Esophagus (tissue), 2 donors: ENCODE measurements around the gene GRM7. TPM values are rescaled to one million over a fixed set of nuclear protein-coding genes. Genes with fewer than 3 reads are reported as not detected.

ENCODE experiments used
- H3K27ac ChIP-seq, 2 donors: one replicate each; pipeline ENCODE4 v1.5.1; 2013; ENCODE audit warnings: low read depth in 2 of 2, mild to moderate bottlenecking in 2 of 2, inconsistent platforms in 1 of 2, low read length in 1 of 2, moderate library complexity in 1 of 2
- H3K27me3 ChIP-seq, 2 donors: one replicate each; pipeline ENCODE4 v1.6.1; 2013; ENCODE audit warnings: low read length in 2 of 2, control low read depth in 1 of 2, mild to moderate bottlenecking in 1 of 2; ENCODE audit not compliant: insufficient read depth in 2 of 2, control insufficient read depth in 1 of 2
- H3K36me3 ChIP-seq, 2 donors: one replicate each; pipeline ENCODE4 v1.6.1; 2013; ENCODE audit warnings: low read length in 1 of 2; ENCODE audit not compliant: control insufficient read depth in 2 of 2, insufficient read depth in 2 of 2
- H3K4me1 ChIP-seq, 2 donors: one replicate each; pipeline ENCODE4 v1.6.1; 2013; ENCODE audit warnings: low read length in 1 of 2; ENCODE audit not compliant: control insufficient read depth in 2 of 2, insufficient read depth in 2 of 2
- H3K4me3 ChIP-seq, 2 donors: one replicate each; pipeline ENCODE4 v1.5.1; 2013; ENCODE audit warnings: low read length in 2 of 2, mild to moderate bottlenecking in 2 of 2, low read depth in 1 of 2, moderate library complexity in 1 of 2
- H3K9me3 ChIP-seq, 2 donors: one replicate each; pipeline ENCODE4 v1.6.1; 2013; ENCODE audit warnings: mild to moderate bottlenecking in 2 of 2, low read depth in 1 of 2, low read length in 1 of 2, moderate library complexity in 1 of 2; ENCODE audit not compliant: control insufficient read depth in 2 of 2, insufficient read depth in 1 of 2
- WGBS, 2 donors: extraction: QIAGEN DNeasy Blood & Tissue Kit; methylation state at CpG; one replicate each; pipeline ENCODE4 v1.1.7; 2013; 5-methylcytosine and 5-hydroxymethylcytosine counted together
- polyA plus RNA-seq, 2 donors: library from polyadenylated mRNA; stranded (reverse); fragments of 200-250 nt; gene quantifications; one replicate each; pipeline ENCODE4 v1.2.3, GENCODE V29; 2013
- donor health status: healthy with polysubstance abuse.
- donor health status: Bipolar disorder and iron deficiency.

Gene GRM7
- polyA plus RNA-seq, 2 donors: 0.01 TPM; not detected in 1

- Histone ChIP-seq H3K27me3 (no peaks in the 10 kb centered on the region), H3K4me3 (no peak overlapping the region), H3K9me3 (no peaks in the 10 kb centered on the region), H3K4me1 (no peaks in the 10 kb centered on the region), H3K36me3 (no peaks in the 10 kb centered on the region), H3K27ac (no peak overlapping the region)
- WGBS, 2 donors: 53 to 57% methylated on average over 2 of the region's 2 CpGs
Measured at GRCh38 chr3:7086417-7086816, 225.5 kb downstream of the GRM7 start.

GRCh38 chr3:7095116-7095515 is 234.2 kb downstream of the GRM7 start:
- Histone ChIP-seq H3K36me3 (no peaks in the 10 kb centered on the region), H3K4me3 (no peak overlapping the region), H3K27me3 (no peaks in the 10 kb centered on the region), H3K27ac (no peak overlapping the region), H3K9me3 (peaks cover 0 to 3% of the 10 kb centered on the region in 2 donors), H3K4me1 (no peaks in the 10 kb centered on the region)
- WGBS, 2 donors: 46 to 48% methylated on average over 1 of the region's 1 CpG

DNA sequence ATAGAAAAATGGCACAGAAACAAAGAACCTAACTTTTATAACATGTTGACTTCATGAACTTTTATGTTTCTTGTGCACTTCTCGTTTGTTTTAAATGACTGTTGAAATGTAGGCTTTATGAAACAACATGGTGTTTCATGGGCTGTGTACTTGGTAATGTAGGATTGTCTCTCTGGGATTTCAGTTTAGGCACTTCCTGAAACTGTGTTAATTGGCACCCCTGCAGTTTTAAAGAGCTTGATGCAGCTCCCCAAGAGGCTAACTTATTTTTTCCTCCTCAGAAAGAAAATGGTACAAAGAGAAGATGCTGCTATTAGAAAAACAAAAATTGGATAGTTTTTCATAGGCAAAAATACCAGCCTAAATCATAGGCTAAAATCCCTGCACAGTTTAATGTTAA is 239.2 kb downstream of the GRM7 start:
- H3K27me3 ChIP-seq: no peaks in the 10 kb centered on the region

DNA sequence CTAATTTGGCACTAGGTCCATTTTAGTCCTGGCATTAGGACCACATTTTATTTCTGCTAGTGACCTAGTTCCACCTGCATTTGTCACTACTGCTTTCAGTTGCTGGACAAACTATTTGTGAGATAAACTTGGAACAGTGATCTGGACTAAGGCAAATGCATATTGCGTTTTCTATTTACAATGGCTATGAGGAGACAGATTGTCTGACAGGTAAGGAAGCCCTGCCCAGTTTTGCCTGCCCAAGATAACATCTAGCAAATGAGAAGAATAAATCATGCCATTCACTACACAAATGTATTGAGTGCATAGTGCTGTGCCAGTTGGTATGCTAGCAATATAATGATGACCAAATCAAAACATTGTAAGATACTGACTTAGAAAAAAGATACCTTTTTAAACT is 245.7 kb downstream of the GRM7 start:
- no peaks in the 10 kb centered on the region for H3K36me3 ChIP-seq

More for the DNA sequence above, 239.2 kb downstream of the GRM7 start:
- Histone ChIP-seq H3K4me3 (no peak overlapping the region), H3K36me3 (no peaks in the 10 kb centered on the region), H3K4me1 (no peaks in the 10 kb centered on the region), H3K27ac (no peak overlapping the region), H3K9me3 (no peaks in the 10 kb centered on the region)
- 81 to 90% methylated on average over 1 of the region's 1 CpG for WGBS, 2 donors

DNA sequence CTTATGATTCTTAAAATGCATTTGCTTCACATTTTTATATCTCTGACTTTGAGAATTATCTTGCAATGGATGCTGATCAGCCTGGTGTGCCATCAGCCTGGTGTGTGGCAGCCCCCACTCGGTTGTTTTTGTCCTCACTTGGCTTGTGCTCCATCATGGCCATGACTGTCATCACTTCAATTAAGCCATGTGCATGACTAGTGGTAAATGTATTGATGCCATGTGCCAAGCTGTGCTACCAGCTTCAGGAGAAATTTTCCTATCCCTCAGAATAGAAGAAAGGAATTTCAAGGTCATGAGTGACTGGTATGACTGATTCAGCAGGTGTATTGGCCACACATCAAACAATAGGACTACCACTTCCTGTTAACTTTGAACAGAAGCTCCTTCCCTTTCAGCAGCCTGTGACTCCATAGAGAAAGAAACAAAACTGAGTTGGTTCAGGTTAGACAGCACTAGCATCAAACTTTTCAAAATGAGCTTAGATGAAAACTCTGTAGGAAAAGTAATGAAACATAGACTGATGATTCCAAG is 251.7 kb downstream of the GRM7 start:
- Histone ChIP-seq H3K4me1 (no peaks in the 10 kb centered on the region), H3K4me3 (no peak overlapping the region), H3K27me3 (no peaks in the 10 kb centered on the region), H3K36me3 (no peaks in the 10 kb centered on the region), H3K9me3 (no peaks in the 10 kb centered on the region), H3K27ac (no peak overlapping the region)
- 56 to 79% methylated on average over 1 of the region's 1 CpG for WGBS, 2 donors

More for the DNA sequence above, 245.7 kb downstream of the GRM7 start:
- Histone ChIP-seq H3K4me1 (no peaks in the 10 kb centered on the region), H3K9me3 (no peaks in the 10 kb centered on the region), H3K4me3 (no peak overlapping the region), H3K27me3 (no peaks in the 10 kb centered on the region), H3K27ac (no peak overlapping the region)
- WGBS, 2 donors: 33 to 56% methylated on average over 1 of the region's 1 CpG

DNA sequence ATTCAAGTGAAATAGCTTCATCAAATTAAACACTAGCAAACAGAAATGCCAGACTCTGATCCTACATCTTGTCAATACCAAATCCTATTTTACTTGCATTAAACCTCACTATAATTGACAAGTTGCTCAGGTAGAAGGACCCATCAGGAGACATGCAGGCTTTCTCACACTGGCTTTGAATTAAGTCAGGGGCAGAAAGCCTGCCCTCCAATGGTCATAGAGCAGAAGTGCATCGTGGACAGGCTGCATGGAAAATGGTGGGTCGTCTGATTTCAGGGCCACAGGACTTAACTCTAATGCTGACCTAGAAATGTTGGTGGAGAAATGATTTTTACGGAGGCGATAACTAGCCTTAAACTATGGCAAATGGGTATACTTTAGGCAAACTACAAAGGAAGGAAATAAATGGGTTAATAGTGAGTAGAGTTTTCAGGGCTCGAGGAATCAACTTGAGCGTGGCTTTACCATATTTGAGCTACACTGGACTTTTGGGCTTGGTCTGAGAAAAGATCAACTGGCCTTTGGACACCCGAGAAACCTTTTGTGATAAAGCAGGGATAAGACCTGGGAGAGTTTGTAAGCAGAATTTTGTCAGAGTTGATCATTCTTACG is 283.9 kb downstream of the GRM7 start:
- no peaks in the 10 kb centered on the region for H3K9me3 ChIP-seq
- H3K27me3 ChIP-seq: no peaks in the 10 kb centered on the region
- H3K4me3 ChIP-seq: no peak overlapping the region
- H3K27ac ChIP-seq: no peak overlapping the region
- no peaks in the 10 kb centered on the region for H3K36me3 ChIP-seq
- WGBS, 2 donors: 66 to 70% methylated on average over 8 of the region's 8 CpGs
- no peaks in the 10 kb centered on the region for H3K4me1 ChIP-seq

DNA sequence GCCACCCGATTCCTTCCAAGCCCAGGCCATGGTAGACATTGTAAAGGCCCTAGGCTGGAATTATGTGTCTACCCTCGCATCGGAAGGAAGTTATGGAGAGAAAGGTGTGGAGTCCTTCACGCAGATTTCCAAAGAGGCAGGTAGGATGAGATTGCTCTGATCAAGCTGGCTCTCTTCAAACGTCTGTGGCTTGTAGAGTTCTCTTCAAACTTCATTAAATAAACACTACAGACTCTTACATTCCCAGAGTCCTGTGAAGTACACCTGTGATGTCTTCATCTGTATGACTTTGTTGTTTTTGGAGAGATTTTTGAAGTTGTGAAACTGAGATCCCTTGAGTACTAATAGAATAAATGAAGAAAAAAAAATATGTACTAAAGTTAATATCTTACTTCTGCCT is 285.6 kb downstream of the GRM7 start:
- no peaks in the 10 kb centered on the region for H3K4me1 ChIP-seq
- H3K9me3 ChIP-seq: no peaks in the 10 kb centered on the region
- no peaks in the 10 kb centered on the region for H3K36me3 ChIP-seq
- no peaks in the 10 kb centered on the region for H3K27me3 ChIP-seq
- H3K4me3 ChIP-seq: no peak overlapping the region
- H3K27ac ChIP-seq: no peak overlapping the region
- WGBS, 2 donors: 80 to 82% methylated on average over 5 of the region's 5 CpGs

DNA sequence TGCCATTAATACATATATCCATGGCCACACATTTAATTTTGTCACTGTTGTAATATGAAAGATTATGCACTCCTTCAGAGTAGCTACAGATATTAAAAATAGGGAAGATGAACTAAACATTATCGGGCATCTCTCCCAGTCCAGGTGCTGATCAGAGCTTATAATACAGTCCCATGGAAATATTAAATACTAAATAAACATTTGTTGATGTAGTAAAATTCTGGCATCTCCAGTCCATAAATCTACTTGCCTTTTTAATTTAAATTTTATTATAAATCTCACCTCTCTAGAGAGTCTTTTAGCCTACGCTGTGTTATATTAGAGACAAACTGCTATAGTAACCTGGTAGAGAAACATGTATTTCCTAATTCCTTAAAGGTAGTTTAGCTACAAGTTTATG is 297.6 kb downstream of the GRM7 start:
- no peaks in the 10 kb centered on the region for H3K27me3 ChIP-seq
- no peaks in the 10 kb centered on the region for H3K36me3 ChIP-seq
- H3K9me3 ChIP-seq: no peaks in the 10 kb centered on the region
- 93 to 99% methylated on average over 2 of the region's 2 CpGs for WGBS, 2 donors
- no peaks in the 10 kb centered on the region for H3K4me1 ChIP-seq
- no peak overlapping the region for H3K27ac ChIP-seq
- H3K4me3 ChIP-seq: no peak overlapping the region

DNA sequence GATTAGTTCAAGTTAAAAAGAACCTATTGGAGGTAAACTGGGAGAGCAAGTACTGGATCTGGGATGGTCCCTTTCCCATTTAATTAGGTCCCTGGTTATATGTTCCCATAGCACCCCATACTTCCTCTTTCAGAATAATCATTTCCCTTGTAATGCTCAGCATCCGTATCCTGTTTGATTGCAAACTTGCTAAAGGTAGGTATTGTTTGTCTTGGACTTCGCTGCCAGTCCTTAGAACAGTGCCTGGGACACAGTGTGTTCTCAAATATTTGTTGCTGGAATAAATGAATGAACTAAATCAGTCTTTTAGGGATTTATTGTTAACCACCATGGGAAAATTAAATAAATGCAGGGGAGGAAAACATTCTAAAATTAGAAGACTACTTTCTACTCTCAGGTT is 299.8 kb downstream of the GRM7 start:
- Histone ChIP-seq H3K27ac (no peak overlapping the region), H3K4me3 (no peak overlapping the region)
- WGBS, 2 donors: 75 to 78% methylated on average over 2 of the region's 2 CpGs

DNA sequence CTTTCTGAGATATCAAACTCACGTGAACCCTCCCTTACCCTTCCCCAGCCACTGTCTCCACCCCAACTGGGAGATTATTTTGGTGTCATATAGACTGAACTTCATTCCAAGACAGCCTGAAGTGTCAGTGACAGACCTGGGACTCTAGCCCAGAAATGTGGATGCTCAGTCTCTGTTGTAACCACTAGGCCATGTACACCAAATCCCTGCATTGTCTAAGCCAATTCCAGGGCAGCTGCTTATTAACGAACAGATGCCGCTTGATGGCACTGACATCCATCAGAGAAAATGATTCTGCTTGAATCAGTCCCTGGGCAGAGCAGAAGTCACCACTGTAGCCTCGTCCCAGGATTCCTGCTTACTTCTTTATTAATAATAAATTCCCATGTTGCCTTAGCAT is 305.5 kb downstream of the GRM7 start:
- H3K9me3 ChIP-seq: peaks cover 0 to 2% of the 10 kb centered on the region in 2 donors
- H3K4me1 ChIP-seq: no peaks in the 10 kb centered on the region
- no peaks in the 10 kb centered on the region for H3K27me3 ChIP-seq
- WGBS, 2 donors: 67 to 77% methylated on average over 4 of the region's 4 CpGs
- no peak overlapping the region for H3K27ac ChIP-seq
- no peak overlapping the region for H3K4me3 ChIP-seq
- no peaks in the 10 kb centered on the region for H3K36me3 ChIP-seq

More for the DNA sequence above, 299.8 kb downstream of the GRM7 start:
- Histone ChIP-seq H3K27me3 (no peaks in the 10 kb centered on the region), H3K4me1 (no peaks in the 10 kb centered on the region), H3K36me3 (no peaks in the 10 kb centered on the region), H3K9me3 (no peaks in the 10 kb centered on the region)
